ENCODE measurements around the gene RADIL.

The RADIL gene

DNA sequence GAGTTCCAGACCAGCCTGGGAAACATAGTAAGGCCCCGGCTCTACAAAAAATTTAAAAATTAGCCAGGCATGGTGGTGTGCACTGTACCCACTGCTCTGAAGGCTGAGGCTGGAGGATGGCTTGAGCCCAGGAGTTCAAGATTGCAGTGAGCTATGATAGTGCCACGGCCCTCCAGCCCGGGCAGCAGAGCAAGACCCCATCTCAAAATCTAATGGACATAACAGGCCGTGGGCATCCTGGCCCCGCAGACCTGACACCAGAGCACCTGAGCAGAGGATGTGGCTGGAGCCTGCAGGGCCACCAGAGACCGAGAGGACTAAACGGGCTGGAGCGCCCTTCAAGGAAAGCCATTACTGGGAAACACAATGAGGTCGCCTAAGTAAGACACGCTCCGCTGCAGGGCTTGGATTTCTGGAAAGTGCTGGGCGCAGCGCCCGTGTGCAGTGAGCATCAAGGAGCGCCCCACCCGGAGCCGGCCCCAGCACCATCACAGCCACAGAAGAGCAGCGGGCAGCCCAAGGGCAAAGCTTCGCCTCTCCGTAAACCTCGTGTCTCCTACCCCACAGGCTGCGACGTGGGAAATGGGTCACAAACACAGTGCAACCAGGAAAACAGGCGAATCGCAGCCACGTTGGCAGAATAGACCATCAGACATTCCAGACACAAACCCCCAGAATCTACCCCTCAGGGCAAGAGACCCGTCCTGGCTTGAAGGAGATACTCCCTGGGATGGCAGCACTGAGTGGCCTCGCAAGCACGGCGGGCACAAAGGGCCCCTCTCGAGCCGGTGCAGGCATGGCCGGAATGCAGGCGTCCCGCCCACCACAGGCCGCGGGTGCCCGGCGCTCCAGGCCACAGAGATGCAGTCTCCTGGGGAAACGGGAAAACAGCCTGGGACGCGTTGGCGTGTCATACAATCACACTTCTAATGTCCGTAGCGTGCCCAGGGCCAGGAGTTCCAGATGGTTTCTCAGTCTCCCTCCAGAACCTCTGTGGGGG is 4.9 kb downstream of the RADIL start:
- TF ChIP-seq EZH2phosphoT487 (IDR thresholded peaks at IDR 0.05; ENCODE audit: low read depth) (no peak), CTCF (IDR thresholded peaks at IDR 0.05; ENCODE audit: low read depth, low read length) (no peak)
- Histone ChIP-seq H3K27me3 (ENCODE audit: low read depth, low read length) (no peaks in the 10 kb centered on the region), H3K27ac (ENCODE audit: low read length) (no peak overlapping the region), H4K20me1 (ENCODE audit: insufficient read depth, low read length) (no peaks in the 10 kb centered on the region), H2AFZ (ENCODE audit: low read depth, low read length) (no peak overlapping the region), H3K9ac (ENCODE audit: low read length) (no peak overlapping the region), H3K36me3 (replicated peaks; ENCODE audit: low read depth, low read length) (no peaks in the 10 kb centered on the region), H3K4me3 (ENCODE audit: low read length) (no peak overlapping the region), H3K9me3 (ENCODE audit: insufficient read depth, low read length) (no peaks in the 10 kb centered on the region), H3K79me2 (ENCODE audit: low read length) (no peaks in the 10 kb centered on the region), H3K4me2 (ENCODE audit: low read length) (no peak overlapping the region), H3K4me1 (ENCODE audit: low read length) (no peaks in the 10 kb centered on the region)

- Histone ChIP-seq H3K79me2 (ENCODE audit: low read length) (no peaks in the 10 kb centered on the region), H3K36me3 (replicated peaks; ENCODE audit: low read depth, low read length) (no peaks in the 10 kb centered on the region), H3K27me3 (ENCODE audit: low read depth, low read length) (no peaks in the 10 kb centered on the region), H3K4me2 (ENCODE audit: low read length) (no peak overlapping the region), H3K4me1 (ENCODE audit: low read length) (no peaks in the 10 kb centered on the region), H4K20me1 (ENCODE audit: insufficient read depth, low read length) (no peaks in the 10 kb centered on the region), H3K9me3 (ENCODE audit: insufficient read depth, low read length) (no peaks in the 10 kb centered on the region), H3K9ac (ENCODE audit: low read length) (no peak overlapping the region), H3K27ac (ENCODE audit: low read length) (no peak overlapping the region), H3K4me3 (ENCODE audit: low read length) (no peak overlapping the region), H2AFZ (ENCODE audit: low read depth, low read length) (no peak overlapping the region)
- no peak for TF ChIP-seq EZH2phosphoT487 (IDR thresholded peaks at IDR 0.05; ENCODE audit: low read depth)
- no peak for TF ChIP-seq CTCF (IDR thresholded peaks at IDR 0.05; ENCODE audit: low read depth, low read length)
Measured at GRCh38 chr7:4876586-4876985, 6.9 kb downstream of the RADIL start.

GRCh38 chr7:4875391-4875790 is 8.1 kb downstream of the RADIL start:
- H3K4me3 ChIP-seq (ENCODE audit: low read length) = no peak overlapping the region
- no peak overlapping the region for H3K4me2 ChIP-seq (ENCODE audit: low read length)
- no peak overlapping the region for H3K9ac ChIP-seq (ENCODE audit: low read length)
- TF ChIP-seq CTCF (IDR thresholded peaks at IDR 0.05; ENCODE audit: low read depth, low read length) (no peak), EZH2phosphoT487 (IDR thresholded peaks at IDR 0.05; ENCODE audit: low read depth) (no peak)
- no peaks in the 10 kb centered on the region for H3K79me2 ChIP-seq (ENCODE audit: low read length)
- no peaks in the 10 kb centered on the region for H3K36me3 ChIP-seq (replicated peaks; ENCODE audit: low read depth, low read length)
- no peaks in the 10 kb centered on the region for H4K20me1 ChIP-seq (ENCODE audit: insufficient read depth, low read length)
- H2AFZ ChIP-seq (ENCODE audit: low read depth, low read length) = no peak overlapping the region
- H3K9me3 ChIP-seq (ENCODE audit: insufficient read depth, low read length) = no peaks in the 10 kb centered on the region
- no peaks in the 10 kb centered on the region for H3K27me3 ChIP-seq (ENCODE audit: low read depth, low read length)
- H3K4me1 ChIP-seq (ENCODE audit: low read length) = no peaks in the 10 kb centered on the region
- no peak overlapping the region for H3K27ac ChIP-seq (ENCODE audit: low read length)

GRCh38 chr7:4873071-4873944 is 10.2 kb downstream of the RADIL start:
- no peak overlapping the region for H3K4me2 ChIP-seq (ENCODE audit: low read length)
- H3K4me3 ChIP-seq (ENCODE audit: low read length) = no peak overlapping the region
- no peak overlapping the region for H2AFZ ChIP-seq (ENCODE audit: low read depth, low read length)
- no peak overlapping the region for H3K27ac ChIP-seq (ENCODE audit: low read length)
- no peaks in the 10 kb centered on the region for H3K79me2 ChIP-seq (ENCODE audit: low read length)
- H3K36me3 ChIP-seq (replicated peaks; ENCODE audit: low read depth, low read length) = no peaks in the 10 kb centered on the region
- no peak overlapping the region for H3K9ac ChIP-seq (ENCODE audit: low read length)
- no peaks in the 10 kb centered on the region for H3K4me1 ChIP-seq (ENCODE audit: low read length)
- H4K20me1 ChIP-seq (ENCODE audit: insufficient read depth, low read length) = no peaks in the 10 kb centered on the region
- TF ChIP-seq EZH2phosphoT487 (IDR thresholded peaks at IDR 0.05; ENCODE audit: low read depth) (no peak), CTCF (IDR thresholded peaks at IDR 0.05; ENCODE audit: low read depth, low read length) (no peak)
- no peaks in the 10 kb centered on the region for H3K9me3 ChIP-seq (ENCODE audit: insufficient read depth, low read length)
- no peaks in the 10 kb centered on the region for H3K27me3 ChIP-seq (ENCODE audit: low read depth, low read length)

All from OCI-LY3 (cell line).